Spleen (tissue), 7 donors: ENCODE data around the gene FAM53B.

ENCODE experiments used
- POLR2A ChIP-seq, 3 donors: fragments of 450-650 bp; IDR thresholded peaks; one replicate each; pipeline ENCODE4 v1.5.1; 2017; ENCODE audit warnings: antibody characterized with exemption in 3 of 3, mild to moderate bottlenecking in 1 of 3
- TF ChIP-seq, protein P1 (sequence below), 11 experiments: fragments of 200-600 bp in 7 of 11; fragments of 450-650 bp in 4 of 11; sonication (generic) in 4 of 11; IDR thresholded peaks in 8 of 11; conservative IDR thresholded peaks in 3 of 11; 1 replicate in 7 of 11; 2 replicates in 4 of 11; pipeline versions ENCODE4 v1.4.0 to v1.8.0; 2016 to 2021; ENCODE audit warnings: antibody characterized with exemption in 11 of 11, inconsistent platforms in 4 of 11, mild to moderate bottlenecking in 1 of 11
- donor health status: DM: no; HTN: no; CAD: no; lungs with moderate emphysema.
- donor health status: DM: no; HTN: no; CAD: no.
- donor health status: DM: no; HTN: no; CAD: no.

DNA sequence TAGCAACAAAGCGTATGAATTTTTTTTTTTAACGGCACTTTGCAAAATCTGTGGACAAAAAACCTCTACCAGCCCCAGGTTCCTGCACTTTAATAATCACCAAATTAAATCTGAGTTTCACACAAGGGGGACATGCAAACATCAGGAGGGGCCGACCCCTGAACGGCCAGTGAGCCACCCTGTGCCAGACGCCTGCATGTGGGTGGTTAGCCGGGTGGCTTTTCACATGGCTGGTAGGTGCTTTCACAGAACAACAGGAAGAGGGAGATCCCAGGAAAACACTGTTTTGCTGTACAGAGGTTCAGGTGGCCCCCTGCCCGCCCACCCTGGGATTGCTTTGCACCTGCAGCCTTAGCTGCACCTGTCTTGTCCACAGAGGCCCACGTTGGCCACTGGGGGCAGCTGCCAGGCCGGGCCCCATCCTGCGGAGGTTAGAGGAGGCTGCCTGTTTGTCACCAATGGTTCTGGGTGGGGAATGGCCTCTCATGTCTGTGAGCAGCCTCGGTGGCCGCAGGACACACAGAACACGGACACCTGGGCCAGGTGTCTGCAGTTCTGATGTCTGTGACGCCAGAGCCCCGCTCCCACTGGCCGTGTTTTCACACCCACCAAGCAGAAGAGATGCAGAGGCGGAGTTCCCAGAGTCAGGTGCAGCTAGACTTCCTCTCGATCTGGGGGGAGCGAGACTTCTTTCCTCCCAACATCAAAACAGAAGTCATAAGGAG lies 107.7 kb downstream of the FAM53B start:
- TF ChIP-seq, protein P1, sequence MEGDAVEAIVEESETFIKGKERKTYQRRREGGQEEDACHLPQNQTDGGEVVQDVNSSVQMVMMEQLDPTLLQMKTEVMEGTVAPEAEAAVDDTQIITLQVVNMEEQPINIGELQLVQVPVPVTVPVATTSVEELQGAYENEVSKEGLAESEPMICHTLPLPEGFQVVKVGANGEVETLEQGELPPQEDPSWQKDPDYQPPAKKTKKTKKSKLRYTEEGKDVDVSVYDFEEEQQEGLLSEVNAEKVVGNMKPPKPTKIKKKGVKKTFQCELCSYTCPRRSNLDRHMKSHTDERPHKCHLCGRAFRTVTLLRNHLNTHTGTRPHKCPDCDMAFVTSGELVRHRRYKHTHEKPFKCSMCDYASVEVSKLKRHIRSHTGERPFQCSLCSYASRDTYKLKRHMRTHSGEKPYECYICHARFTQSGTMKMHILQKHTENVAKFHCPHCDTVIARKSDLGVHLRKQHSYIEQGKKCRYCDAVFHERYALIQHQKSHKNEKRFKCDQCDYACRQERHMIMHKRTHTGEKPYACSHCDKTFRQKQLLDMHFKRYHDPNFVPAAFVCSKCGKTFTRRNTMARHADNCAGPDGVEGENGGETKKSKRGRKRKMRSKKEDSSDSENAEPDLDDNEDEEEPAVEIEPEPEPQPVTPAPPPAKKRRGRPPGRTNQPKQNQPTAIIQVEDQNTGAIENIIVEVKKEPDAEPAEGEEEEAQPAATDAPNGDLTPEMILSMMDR (IDR thresholded peaks at IDR 0.05 in 8 of 11, conservative IDR thresholded peaks at IDR 0.05 in 3 of 11) = peak in 2 of 11 experiments; percentile 30 to 44
- no peak for TF ChIP-seq POLR2A (IDR thresholded peaks at IDR 0.05)
